ENCODE results near the gene PRR20D. TPM values are rescaled to one million over a fixed set of nuclear protein-coding genes. Genes with fewer than 3 reads are reported as not detected.
"Not testable (repeated sequence)": the region's sequence is repeated elsewhere in the genome, so short reads cannot be mapped to it uniquely, and the experiment has no call there.

Gene PRR20D
- polyA plus RNA-seq (2012; ENCODE audit: low read depth, missing spikeins), result not detected

DNA sequence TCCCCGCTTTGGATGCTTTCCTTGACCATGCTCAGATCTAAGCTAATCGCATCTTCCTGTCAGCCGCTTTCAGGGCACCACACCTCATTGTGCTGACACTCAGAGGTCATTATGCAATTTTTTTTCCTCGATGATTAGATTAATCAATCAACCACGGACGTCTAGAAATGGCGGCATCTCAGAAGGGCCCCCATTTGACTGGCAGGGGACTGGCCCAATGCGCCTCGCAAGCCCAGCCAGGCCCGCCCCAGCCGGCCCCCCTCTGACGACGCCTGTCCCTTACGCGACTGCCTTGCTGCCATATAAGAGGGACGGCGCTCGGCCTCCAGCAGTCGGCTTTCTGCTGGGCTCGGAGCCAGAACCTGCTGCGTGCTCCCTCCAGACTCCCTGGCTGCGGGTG, at the start of gene PRR20D:
TSS of gene PRR20D (plus strand) at position 301 of the 400 bp plus-strand sequence. CDS start 387 bp downstream, outside the sequence.
- not testable (repeated sequence) for DNase-seq (ENCODE audit: insufficient read length, low spot score); FAIRE-seq

DNA sequence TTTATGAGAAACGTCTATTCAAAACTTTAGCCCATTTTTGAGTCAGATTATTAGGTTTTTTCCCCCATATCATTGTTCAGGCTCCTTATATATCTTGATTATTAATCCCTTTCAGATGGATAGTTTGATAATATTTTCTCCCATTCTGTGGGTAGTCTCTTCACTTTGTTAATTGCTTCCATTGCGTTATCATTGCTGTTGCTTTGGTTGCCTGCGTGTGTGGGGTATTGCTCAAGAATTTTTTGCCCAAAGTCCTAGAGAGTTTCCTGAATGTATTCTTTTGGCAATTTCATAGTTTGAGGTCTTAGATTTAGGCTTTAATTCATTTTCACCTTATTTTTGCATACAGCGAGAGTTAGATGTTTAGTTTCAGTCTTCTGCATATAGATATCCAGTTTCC, 45.5 kb upstream of the PRR20D start:
- no peak for DNase-seq (ENCODE audit: insufficient read length, low spot score)
- TF ChIP-seq POLR2AphosphoS5 (IDR thresholded peaks at IDR 0.05; ENCODE audit: low read depth, low read length) (no peak), POU2F2 (IDR thresholded peaks at IDR 0.05; ENCODE audit: low read depth, low read length) (no peak)
- FAIRE-seq, result no peak

DNA sequence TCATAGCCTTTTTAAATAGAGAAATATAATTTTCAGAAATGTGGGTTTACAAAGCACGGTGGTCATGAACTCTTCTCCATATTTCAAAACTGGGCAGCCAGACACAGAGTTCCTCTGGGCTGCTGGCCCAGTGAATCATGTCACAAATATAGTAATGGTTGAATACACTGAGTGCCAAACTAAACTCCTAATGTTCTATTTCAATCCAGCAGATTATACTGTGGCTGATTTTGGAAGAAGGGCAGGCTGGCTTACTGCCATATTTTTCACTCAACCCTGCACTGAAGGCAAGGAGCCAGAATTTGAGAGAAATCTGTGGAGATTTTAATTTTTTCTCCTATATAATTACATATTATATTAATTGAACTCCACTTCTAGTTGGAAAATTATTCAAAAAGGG, 36.8 kb upstream of the PRR20D start:
- no peak for FAIRE-seq
- DNase-seq (ENCODE audit: insufficient read length, low spot score), result no peak
- TF ChIP-seq PAX5 (IDR thresholded peaks at IDR 0.05; ENCODE audit: insufficient read depth, low read length, severe bottlenecking), result no peak
- TF ChIP-seq POU2F2 (IDR thresholded peaks at IDR 0.05; ENCODE audit: low read depth, low read length), result no peak
- TF ChIP-seq TAF1 (IDR thresholded peaks at IDR 0.05; ENCODE audit: low read depth, low read length), result no peak
- TF ChIP-seq POLR2A (IDR thresholded peaks at IDR 0.05; ENCODE audit: low read depth, low read length), result no peak
- TF ChIP-seq SPI1 (IDR thresholded peaks at IDR 0.05; ENCODE audit: low read depth, low read length), result no peak
- no peak for TF ChIP-seq POLR2AphosphoS5 (IDR thresholded peaks at IDR 0.05; ENCODE audit: low read depth, low read length)

DNA sequence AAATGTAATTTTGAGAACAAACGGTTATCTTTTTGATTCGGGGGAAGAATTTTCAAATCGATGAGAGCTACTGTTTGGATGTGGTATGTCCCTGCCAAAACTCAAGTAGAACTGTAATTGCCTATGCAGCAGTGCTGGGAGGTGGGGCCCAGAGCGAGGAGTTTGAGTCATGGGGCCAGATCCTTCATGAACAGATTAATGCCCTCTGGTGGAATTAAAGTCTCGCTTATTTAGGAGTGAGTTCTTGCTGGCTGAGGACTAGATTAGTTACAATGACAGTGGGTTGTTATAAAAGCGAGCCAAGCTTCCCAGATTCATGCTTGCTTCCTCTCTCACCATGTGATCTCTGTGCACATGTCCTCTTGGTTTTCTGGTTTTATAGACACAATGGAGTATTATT, 31.5 kb upstream of the PRR20D start:
- DNase-seq (ENCODE audit: insufficient read length, low spot score), result no peak
- TF ChIP-seq TAF1 (IDR thresholded peaks at IDR 0.05; ENCODE audit: low read depth, low read length) (no peak), POU2F2 (IDR thresholded peaks at IDR 0.05; ENCODE audit: low read depth, low read length) (no peak), PAX5 (IDR thresholded peaks at IDR 0.05; ENCODE audit: insufficient read depth, low read length, severe bottlenecking) (no peak), POLR2A (IDR thresholded peaks at IDR 0.05; ENCODE audit: low read depth, low read length) (no peak), SPI1 (IDR thresholded peaks at IDR 0.05; ENCODE audit: low read depth, low read length) (no peak), POLR2AphosphoS5 (IDR thresholded peaks at IDR 0.05; ENCODE audit: low read depth, low read length) (no peak)

DNA sequence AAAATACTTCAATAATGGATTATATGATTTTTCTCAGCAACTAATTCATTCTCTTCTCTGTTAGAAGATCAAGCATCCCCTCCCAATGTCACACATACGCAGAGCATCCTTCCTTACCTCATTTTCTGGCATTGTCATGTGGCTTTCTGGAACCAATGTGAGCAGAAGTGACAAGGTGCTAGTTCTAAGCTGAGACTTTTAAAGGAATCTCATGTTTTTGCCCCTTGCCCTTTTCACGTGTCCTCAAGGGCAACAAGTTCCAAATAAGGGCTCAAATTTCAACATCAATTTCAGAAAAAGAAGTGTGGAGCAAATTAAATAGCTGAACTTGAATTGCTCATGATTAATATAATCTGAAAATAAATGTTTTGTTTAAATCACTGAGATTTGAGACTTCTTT, 24.3 kb upstream of the PRR20D start:
- TF ChIP-seq TAF1 (IDR thresholded peaks at IDR 0.05; ENCODE audit: low read depth, low read length), result no peak
- TF ChIP-seq SPI1 (IDR thresholded peaks at IDR 0.05; ENCODE audit: low read depth, low read length), result no peak
- TF ChIP-seq PAX5 (IDR thresholded peaks at IDR 0.05; ENCODE audit: insufficient read depth, low read length, severe bottlenecking), result no peak
- TF ChIP-seq POU2F2 (IDR thresholded peaks at IDR 0.05; ENCODE audit: low read depth, low read length), result no peak
- no peak for TF ChIP-seq POLR2A (IDR thresholded peaks at IDR 0.05; ENCODE audit: low read depth, low read length)
- TF ChIP-seq POLR2AphosphoS5 (IDR thresholded peaks at IDR 0.05; ENCODE audit: low read depth, low read length), result no peak
- FAIRE-seq, result no peak

More for the DNA sequence above, 31.5 kb upstream of the PRR20D start:
- FAIRE-seq, result no peak

DNA sequence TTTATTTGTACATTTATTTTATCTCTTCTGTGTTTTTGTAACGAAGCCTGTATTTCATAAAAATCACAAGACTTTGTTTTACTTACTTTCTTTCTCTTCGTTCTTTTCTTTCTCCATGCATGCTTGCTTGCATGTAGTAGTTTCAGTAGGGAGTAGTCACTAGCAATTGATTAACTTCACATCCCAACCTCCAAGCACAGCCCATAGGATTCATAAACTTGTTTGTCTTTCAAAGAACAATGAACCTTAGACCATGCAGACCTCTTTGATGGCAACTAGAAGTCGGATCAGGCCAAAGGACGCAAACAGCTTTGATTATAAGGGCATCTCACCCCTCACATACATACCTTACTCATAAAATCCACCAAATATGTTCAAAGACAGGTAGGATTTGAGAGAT, 22.8 kb upstream of the PRR20D start:
- TF ChIP-seq POLR2A (IDR thresholded peaks at IDR 0.05; ENCODE audit: low read depth, low read length), result no peak
- TF ChIP-seq SPI1 (IDR thresholded peaks at IDR 0.05; ENCODE audit: low read depth, low read length), result no peak
- TF ChIP-seq TAF1 (IDR thresholded peaks at IDR 0.05; ENCODE audit: low read depth, low read length), result no peak
- no peak for TF ChIP-seq POLR2AphosphoS5 (IDR thresholded peaks at IDR 0.05; ENCODE audit: low read depth, low read length)
- TF ChIP-seq POU2F2 (IDR thresholded peaks at IDR 0.05; ENCODE audit: low read depth, low read length), result no peak
- TF ChIP-seq PAX5 (IDR thresholded peaks at IDR 0.05; ENCODE audit: insufficient read depth, low read length, severe bottlenecking), result no peak
- no peak for DNase-seq (ENCODE audit: insufficient read length, low spot score)
- FAIRE-seq, result no peak

More for the DNA sequence above, 24.3 kb upstream of the PRR20D start:
- no peak for DNase-seq (ENCODE audit: insufficient read length, low spot score)

DNA sequence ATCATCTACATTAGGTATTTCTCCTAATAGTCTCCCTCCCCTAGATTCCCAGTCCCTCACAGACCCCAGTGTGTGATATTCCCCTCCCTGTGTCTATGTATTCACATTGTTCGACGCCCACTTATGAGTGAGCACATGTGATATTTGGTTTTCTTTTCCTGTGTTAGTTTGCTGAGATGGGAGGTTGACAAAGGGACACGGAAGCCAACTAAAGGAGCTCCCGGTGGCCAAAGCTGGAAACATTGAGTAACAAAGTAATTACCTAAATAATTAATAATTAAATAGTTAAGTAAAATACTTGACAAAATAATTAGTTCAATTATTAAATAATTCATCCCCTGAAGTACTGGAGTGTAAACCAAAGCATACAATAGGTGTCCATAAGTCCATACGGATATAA, 21.4 kb upstream of the PRR20D start:
- TF ChIP-seq POLR2AphosphoS5 (IDR thresholded peaks at IDR 0.05; ENCODE audit: low read depth, low read length), result no peak
- no peak for TF ChIP-seq POU2F2 (IDR thresholded peaks at IDR 0.05; ENCODE audit: low read depth, low read length)
- TF ChIP-seq POLR2A (IDR thresholded peaks at IDR 0.05; ENCODE audit: low read depth, low read length), result no peak
- no peak for TF ChIP-seq PAX5 (IDR thresholded peaks at IDR 0.05; ENCODE audit: insufficient read depth, low read length, severe bottlenecking)
- TF ChIP-seq TAF1 (IDR thresholded peaks at IDR 0.05; ENCODE audit: low read depth, low read length), result no peak
- no peak for FAIRE-seq
- DNase-seq (ENCODE audit: insufficient read length, low spot score), result no peak

DNA sequence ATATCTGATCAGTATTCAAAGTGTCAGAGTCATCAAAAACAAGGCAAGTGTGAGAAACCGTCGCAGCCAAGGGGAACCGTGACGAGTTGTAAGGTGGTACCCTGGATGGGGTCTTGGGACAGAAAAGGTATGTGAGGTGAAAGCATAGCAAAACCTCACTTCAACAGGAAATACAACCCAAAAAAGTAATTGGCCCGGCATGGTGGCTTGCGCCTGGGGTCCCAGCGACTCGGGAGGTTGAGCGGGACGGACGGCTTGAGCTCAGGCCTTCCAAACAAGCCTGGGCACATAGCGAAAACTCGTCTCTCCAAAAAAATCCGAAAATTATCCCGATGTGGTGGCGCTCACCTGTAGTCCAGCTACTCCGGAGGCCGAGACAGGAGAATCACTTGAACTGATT, 20.7 kb upstream of the PRR20D start:
- not testable (repeated sequence) for DNase-seq (ENCODE audit: insufficient read length, low spot score); FAIRE-seq

DNA sequence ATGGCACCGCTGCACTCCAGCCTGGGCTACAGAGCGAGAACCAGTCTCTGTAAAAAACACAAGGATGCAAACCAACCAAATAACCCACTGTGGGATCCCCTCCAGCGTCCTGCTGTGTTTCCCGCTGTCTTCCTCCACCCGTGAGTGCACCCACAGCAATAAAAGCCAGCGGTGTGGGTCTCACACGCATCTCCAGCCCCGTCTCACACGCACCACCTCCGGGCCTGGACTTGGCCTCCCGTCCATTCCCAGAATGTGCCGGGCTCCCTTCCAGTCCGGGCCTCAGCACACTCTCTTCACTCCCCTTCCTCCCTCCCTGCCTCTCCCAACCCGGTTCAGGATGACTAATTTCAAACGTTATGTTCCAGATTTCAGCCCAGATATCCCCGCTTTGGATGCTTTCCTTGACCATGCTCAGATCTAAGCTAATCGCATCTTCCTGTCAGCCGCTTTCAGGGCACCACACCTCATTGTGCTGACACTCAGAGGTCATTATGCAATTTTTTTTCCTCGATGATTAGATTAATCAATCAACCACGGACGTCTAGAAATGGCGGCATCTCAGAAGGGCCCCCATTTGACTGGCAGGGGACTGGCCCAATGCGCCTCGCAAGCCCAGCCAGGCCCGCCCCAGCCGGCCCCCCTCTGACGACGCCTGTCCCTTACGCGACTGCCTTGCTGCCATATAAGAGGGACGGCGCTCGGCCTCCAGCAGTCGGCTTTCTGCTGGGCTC, 20.0 kb upstream of the PRR20D start, which contains the start of gene PRR20A:
TSS of gene PRR20A (plus strand) at position 684 of the 734 bp plus-strand sequence. CDS start 387 bp downstream, outside the sequence.
- DNase-seq (ENCODE audit: insufficient read length, low spot score); FAIRE-seq: not testable (repeated sequence)

DNA sequence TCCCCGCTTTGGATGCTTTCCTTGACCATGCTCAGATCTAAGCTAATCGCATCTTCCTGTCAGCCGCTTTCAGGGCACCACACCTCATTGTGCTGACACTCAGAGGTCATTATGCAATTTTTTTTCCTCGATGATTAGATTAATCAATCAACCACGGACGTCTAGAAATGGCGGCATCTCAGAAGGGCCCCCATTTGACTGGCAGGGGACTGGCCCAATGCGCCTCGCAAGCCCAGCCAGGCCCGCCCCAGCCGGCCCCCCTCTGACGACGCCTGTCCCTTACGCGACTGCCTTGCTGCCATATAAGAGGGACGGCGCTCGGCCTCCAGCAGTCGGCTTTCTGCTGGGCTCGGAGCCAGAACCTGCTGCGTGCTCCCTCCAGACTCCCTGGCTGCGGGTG, 13.2 kb upstream of the PRR20D start, which contains the start of gene PRR20B:
TSS of gene PRR20B (plus strand) at position 301 of the 400 bp plus-strand sequence. CDS start 387 bp downstream, outside the sequence.
- not testable (repeated sequence) for FAIRE-seq; DNase-seq (ENCODE audit: insufficient read length, low spot score)

DNA sequence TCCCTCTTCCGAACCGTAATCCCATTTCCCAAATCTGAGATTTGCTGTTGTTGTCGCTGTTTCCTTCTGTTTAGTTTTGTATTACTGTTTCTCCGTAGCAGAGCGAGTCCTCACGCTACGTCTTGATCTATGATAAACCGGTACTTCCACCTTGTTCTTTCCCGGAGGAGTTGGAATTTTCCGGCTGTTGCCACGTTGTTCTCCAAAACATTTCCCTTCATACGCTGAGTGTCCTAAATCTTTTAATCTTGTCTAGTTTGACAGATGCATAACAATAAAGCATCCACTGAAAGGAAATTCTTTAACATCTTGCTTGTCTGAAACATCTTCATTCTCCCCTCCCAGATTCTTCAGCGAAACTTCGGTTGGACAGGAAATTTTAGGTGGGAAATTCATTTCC, 12.3 kb upstream of the PRR20D start:
- not testable (repeated sequence) for FAIRE-seq; DNase-seq (ENCODE audit: insufficient read length, low spot score)

DNA sequence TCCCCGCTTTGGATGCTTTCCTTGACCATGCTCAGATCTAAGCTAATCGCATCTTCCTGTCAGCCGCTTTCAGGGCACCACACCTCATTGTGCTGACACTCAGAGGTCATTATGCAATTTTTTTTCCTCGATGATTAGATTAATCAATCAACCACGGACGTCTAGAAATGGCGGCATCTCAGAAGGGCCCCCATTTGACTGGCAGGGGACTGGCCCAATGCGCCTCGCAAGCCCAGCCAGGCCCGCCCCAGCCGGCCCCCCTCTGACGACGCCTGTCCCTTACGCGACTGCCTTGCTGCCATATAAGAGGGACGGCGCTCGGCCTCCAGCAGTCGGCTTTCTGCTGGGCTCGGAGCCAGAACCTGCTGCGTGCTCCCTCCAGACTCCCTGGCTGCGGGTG, 6.7 kb upstream of the PRR20D start, which contains the start of gene PRR20C:
TSS of gene PRR20C (plus strand) at position 301 of the 400 bp plus-strand sequence. CDS start 387 bp downstream, outside the sequence.
- DNase-seq (ENCODE audit: insufficient read length, low spot score); FAIRE-seq: not testable (repeated sequence)

DNA sequence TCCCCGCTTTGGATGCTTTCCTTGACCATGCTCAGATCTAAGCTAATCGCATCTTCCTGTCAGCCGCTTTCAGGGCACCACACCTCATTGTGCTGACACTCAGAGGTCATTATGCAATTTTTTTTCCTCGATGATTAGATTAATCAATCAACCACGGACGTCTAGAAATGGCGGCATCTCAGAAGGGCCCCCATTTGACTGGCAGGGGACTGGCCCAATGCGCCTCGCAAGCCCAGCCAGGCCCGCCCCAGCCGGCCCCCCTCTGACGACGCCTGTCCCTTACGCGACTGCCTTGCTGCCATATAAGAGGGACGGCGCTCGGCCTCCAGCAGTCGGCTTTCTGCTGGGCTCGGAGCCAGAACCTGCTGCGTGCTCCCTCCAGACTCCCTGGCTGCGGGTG, 6.5 kb downstream of the PRR20D start, which contains the start of gene PRR20E:
TSS of gene PRR20E (plus strand) at position 301 of the 400 bp plus-strand sequence. CDS start 387 bp downstream, outside the sequence.
- not testable (repeated sequence) for DNase-seq (ENCODE audit: insufficient read length, low spot score); FAIRE-seq

Data from GM12891 (cell line).